ENCODE results near the gene LAMC2.

GRCh38 chr1:183245357-183245756 lies 59.3 kb downstream of the LAMC2 start:
- TF ChIP-seq CTCF (IDR thresholded peaks at IDR 0.05) (no peak), POLR2A (IDR thresholded peaks at IDR 0.05) (no peak)

All from esophagus squamous epithelium (tissue), 4 donors.